DMS153 (cell line): Measurements from ENCODE around the gene PPFIA1.

Experiments
- DNase-seq: peaks from one replicate; lab custom pipeline; 2025; lab: John Stamatoyannopoulos, UW

The PPFIA1 gene

GRCh38 chr11:70298243-70298915 lies 27.9 kb downstream of the PPFIA1 start:
- no peak for DNase-seq

- DNase-seq: no peak
These were observed 29.1 kb downstream of the PPFIA1 start for GRCh38 chr11:70299636-70300035.

GRCh38 chr11:70301191-70301590 lies 30.7 kb downstream of the PPFIA1 start:
- no peak for DNase-seq

- no peak for DNase-seq
These were observed 31.4 kb downstream of the PPFIA1 start for GRCh38 chr11:70301721-70302418.

GRCh38 chr11:70302419-70302752 lies 31.9 kb downstream of the PPFIA1 start:
- no peak for DNase-seq

GRCh38 chr11:70303070-70303469 lies 32.6 kb downstream of the PPFIA1 start:
- no peak for DNase-seq

- DNase-seq: no peak
These were observed 33.7 kb downstream of the PPFIA1 start for GRCh38 chr11:70304208-70304603.

GRCh38 chr11:70305501-70305900 lies 35.0 kb downstream of the PPFIA1 start:
- no peak for DNase-seq

- no peak for DNase-seq
These were observed 36.1 kb downstream of the PPFIA1 start for GRCh38 chr11:70306586-70307033.

GRCh38 chr11:70307176-70307575 lies 36.7 kb downstream of the PPFIA1 start:
- no peak for DNase-seq

- DNase-seq: no peak
These were observed 41.1 kb downstream of the PPFIA1 start for GRCh38 chr11:70311616-70312015.

GRCh38 chr11:70312401-70313357 lies 42.2 kb downstream of the PPFIA1 start:
- no peak for DNase-seq

GRCh38 chr11:70313945-70314344 lies 43.5 kb downstream of the PPFIA1 start:
- no peak for DNase-seq

- DNase-seq: no peak
These were observed 44.2 kb downstream of the PPFIA1 start for GRCh38 chr11:70314730-70315129.

GRCh38 chr11:70315716-70316115 lies 45.2 kb downstream of the PPFIA1 start:
- no peak for DNase-seq

GRCh38 chr11:70317581-70318305 lies 47.3 kb downstream of the PPFIA1 start:
- DNase-seq: no peak

- no peak for DNase-seq
These were observed 49.0 kb downstream of the PPFIA1 start for GRCh38 chr11:70319396-70320076.

- DNase-seq: no peak
These were observed 52.2 kb downstream of the PPFIA1 start for GRCh38 chr11:70322666-70323065.

- DNase-seq: no peak
These were observed 53.3 kb downstream of the PPFIA1 start for GRCh38 chr11:70323806-70324205.

GRCh38 chr11:70324376-70325115 lies 54.1 kb downstream of the PPFIA1 start:
- DNase-seq: no peak

GRCh38 chr11:70325824-70326223 lies 55.3 kb downstream of the PPFIA1 start:
- DNase-seq: no peak
